Colonic mucosa (tissue), 4 donors: Measurements from ENCODE around the gene IL36RN. TPM values are rescaled to one million over a fixed set of nuclear protein-coding genes. Genes with fewer than 3 reads are reported as not detected.

Experiments used
- DNase-seq: peaks from one replicate; pipeline ENCODE4 v3.0.0-alpha.2; 2020
- H3K27ac ChIP-seq: fragments of 200-600 bp; one replicate; pipeline ENCODE4 v1.8.0; 2021
- H3K27me3 ChIP-seq: fragments of 200-600 bp; one replicate; pipeline ENCODE4 v1.8.0; 2021
- H3K36me3 ChIP-seq: fragments of 200-600 bp; one replicate; pipeline ENCODE4 v1.8.0; 2021
- H3K4me1 ChIP-seq: fragments of 200-600 bp; one replicate; pipeline ENCODE4 v1.8.0; 2021; ENCODE audit warnings: mild to moderate bottlenecking
- H3K4me3 ChIP-seq: fragments of 200-600 bp; one replicate; pipeline ENCODE4 v1.8.0; 2021
- H3K9ac ChIP-seq, 2 donors: one replicate each; pipeline ENCODE4 v1.7.0; 2013; ENCODE audit warnings: control low read depth in 2 of 2, low read depth in 2 of 2, low read length in 2 of 2
- H3K9me3 ChIP-seq: fragments of 200-600 bp; one replicate; pipeline ENCODE4 v1.8.0; 2021
- CTCF ChIP-seq: fragments of 200-600 bp; IDR thresholded peaks from one replicate; pipeline ENCODE4 v1.8.0; 2022; ENCODE audit warnings: antibody characterized with exemption, mild to moderate bottlenecking
- intact Hi-C: fragments of 100-400 bp; cut with DNase I; formaldehyde crosslinking; loops from one replicate; pipeline ENCODE4 v1.14.1; 2022
- total RNA-seq, 2 donors: library from RNA; stranded (reverse); fragmentation: NEBNext Ultra II Directional in 1 of 2; extraction: Animal tissue kit (Norgen Biotek cat#: 25700) in 1 of 2; gene quantifications; one replicate each; pipeline ENCODE4 v1.2.1, GENCODE V29; 2021
- donor health status: healthy.
- donor health status: DM: no; HTN: no; CAD: no.
- donor health status: DM: no; HTN: no; CAD: no.

Gene IL36RN
- total RNA-seq, 2 donors from 2014 or later, result not detected

- intact Hi-C loops, result no loop called here
- DNase-seq, result no peak
- Histone ChIP-seq H3K9me3 (no peaks in the 10 kb centered on the region), H3K27me3 (no peaks in the 10 kb centered on the region), H3K4me3 (no peak overlapping the region), H3K9ac (no peak overlapping the region), H3K36me3 (no peaks in the 10 kb centered on the region), H3K4me1 (no peaks in the 10 kb centered on the region), H3K27ac (no peak overlapping the region)
- TF ChIP-seq CTCF, result no peak
Observed at GRCh38 chr2:113050921-113051895, 7.8 kb upstream of the IL36RN start.

- H3K4me1 ChIP-seq, result no peaks in the 10 kb centered on the region
- H3K27me3 ChIP-seq, result no peaks in the 10 kb centered on the region
- no peak within 1 kb of the TSS for H3K4me3 ChIP-seq
- H3K9me3 ChIP-seq, result no peaks in the 10 kb centered on the region
- no peak within 1 kb of the TSS for H3K27ac ChIP-seq
- H3K9ac ChIP-seq, result no peak within 1 kb of the TSS
- no peak for DNase-seq
- H3K36me3 ChIP-seq, result no peaks in the 10 kb centered on the region
- intact Hi-C loops, result no loop called here
- TF ChIP-seq CTCF, result no peak
Observed at GRCh38 chr2:113052396-113052917, 6.5 kb upstream of the IL36RN start, which contains the start of gene IL36B. Gene IL36B, minus strand, starts transcription at chr2:113052867.

GRCh38 chr2:113053666-113054065, 5.3 kb upstream of the IL36RN start:
- no peaks in the 10 kb centered on the region for H3K27me3 ChIP-seq
- H3K27ac ChIP-seq, result no peak overlapping the region
- no peaks in the 10 kb centered on the region for H3K4me1 ChIP-seq
- intact Hi-C loops, result no loop called here
- TF ChIP-seq CTCF, result no peak
- no peak overlapping the region for H3K4me3 ChIP-seq
- no peaks in the 10 kb centered on the region for H3K36me3 ChIP-seq
- H3K9ac ChIP-seq, result no peak overlapping the region
- no peaks in the 10 kb centered on the region for H3K9me3 ChIP-seq
- DNase-seq, result peak; percentile 4

GRCh38 chr2:113054066-113054465, 4.9 kb upstream of the IL36RN start:
- Histone ChIP-seq H3K9ac (no peak overlapping the region), H3K36me3 (no peaks in the 10 kb centered on the region), H3K27ac (no peak overlapping the region), H3K4me3 (no peak overlapping the region), H3K27me3 (no peaks in the 10 kb centered on the region), H3K9me3 (no peaks in the 10 kb centered on the region), H3K4me1 (no peaks in the 10 kb centered on the region)
- intact Hi-C loops, result no loop called here
- DNase-seq, result no peak
- no peak for TF ChIP-seq CTCF

- no peaks in the 10 kb centered on the region for H3K36me3 ChIP-seq
- H3K27ac ChIP-seq, result no peak overlapping the region
- TF ChIP-seq CTCF, result no peak
- H3K9me3 ChIP-seq, result no peaks in the 10 kb centered on the region
- no peak overlapping the region for H3K9ac ChIP-seq
- no peak overlapping the region for H3K4me3 ChIP-seq
- DNase-seq, result peak; percentile 0
- H3K27me3 ChIP-seq, result no peaks in the 10 kb centered on the region
- H3K4me1 ChIP-seq, result no peaks in the 10 kb centered on the region
- intact Hi-C loops, result no loop called here
Observed at GRCh38 chr2:113056521-113056920, 2.5 kb upstream of the IL36RN start.
